Measurements from ENCODE around the gene USP9X. TPM values are rescaled to one million over a fixed set of nuclear protein-coding genes. Genes with fewer than 3 reads are reported as not detected.

USP9X gene
- total and polyA plus RNA-seq, 2 of the 8 experiments (the other 6 are each of a cell fraction or from before 2014, with no cell fraction given): 79.2 to 300 TPM

- no peak for TF ChIP-seq CHD7 (IDR thresholded peaks at IDR 0.05; ENCODE audit: insufficient replicate concordance, low read length)
- TF ChIP-seq NRF1 (IDR thresholded peaks at IDR 0.05; ENCODE audit: low read depth, low read length): no peak
- TF ChIP-seq POLR2AphosphoS5 (IDR thresholded peaks at IDR 0.05; ENCODE audit: low read depth, low read length): no peak
- TF ChIP-seq HDAC2 (IDR thresholded peaks at IDR 0.05; ENCODE audit: borderline replicate concordance in 1 of 2, low read depth in 2 of 2, low read length in 2 of 2): no peak
- no peak for TF ChIP-seq GABPA (IDR thresholded peaks at IDR 0.05; ENCODE audit: borderline replicate concordance, insufficient read depth, low read length)
- no peak for TF ChIP-seq BCL11A (IDR thresholded peaks at IDR 0.05; ENCODE audit: low read depth in 2 of 2, low read length in 2 of 2)
Observed at GRCh38 chrX:41152221-41152620, 67.0 kb downstream of the USP9X start (continued).

All from H1 (cell line).